Smooth muscle cell (in vitro differentiated cells): ENCODE data around the gene TSC22D1. TPM values are rescaled to one million over a fixed set of nuclear protein-coding genes. Genes with fewer than 3 reads are reported as not detected.

Experiments used
- DNase-seq: peaks from one replicate; lab custom pipeline; 2025; ENCODE audit not compliant: unreplicated experiment; lab: John Stamatoyannopoulos, UW
- H2AFZ ChIP-seq: fragments of 200-600 bp; sonication (generic); 2 replicates; pipeline ENCODE4 v1.6.0; 2016; ENCODE audit warnings: antibody characterized with exemption, low read depth, mild to moderate bottlenecking
- H3F3A ChIP-seq: fragments of 200-600 bp; sonication (generic); 2 replicates; pipeline ENCODE4 v1.6.0; 2017; ENCODE audit warnings: antibody characterized with exemption, low read depth
- H3K27ac ChIP-seq: fragments of 200-600 bp; sonication (generic); 2 replicates; pipeline ENCODE4 v1.5.1; 2016; ENCODE audit warnings: low read depth, mild to moderate bottlenecking
- H3K27me3 ChIP-seq: fragments of 200-600 bp; sonication (generic); 2 replicates; pipeline ENCODE4 v1.6.1; 2016; ENCODE audit warnings: low read depth, mild to moderate bottlenecking
- H3K36me3 ChIP-seq: fragments of 200-600 bp; sonication (generic); 2 replicates; pipeline ENCODE4 v1.5.1; 2016; ENCODE audit warnings: low read depth
- H3K4me1 ChIP-seq: fragments of 200-600 bp; sonication (generic); 2 replicates; pipeline ENCODE4 v1.5.1; 2016; ENCODE audit warnings: low read depth
- H3K4me2 ChIP-seq: fragments of 200-600 bp; sonication (generic); 2 replicates; pipeline ENCODE4 v1.6.0; 2016; ENCODE audit warnings: mild to moderate bottlenecking
- H3K4me3 ChIP-seq: fragments of 200-600 bp; sonication (generic); 2 replicates; pipeline ENCODE4 v1.5.1; 2016; ENCODE audit warnings: mild to moderate bottlenecking
- H3K79me2 ChIP-seq: fragments of 200-600 bp; sonication (generic); 2 replicates; pipeline ENCODE4 v1.6.0; 2016; ENCODE audit warnings: low read depth, mild to moderate bottlenecking
- H3K9ac ChIP-seq: fragments of 200-600 bp; sonication (generic); 2 replicates; pipeline ENCODE4 v1.6.0; 2016; ENCODE audit warnings: low read depth
- H3K9me3 ChIP-seq: fragments of 200-600 bp; sonication (generic); replicated peaks from 2 replicates; pipeline ENCODE4 v1.5.1; 2016; ENCODE audit warnings: low read depth
- H4K20me1 ChIP-seq: fragments of 200-600 bp; sonication (generic); 2 replicates; pipeline ENCODE4 v1.6.0; 2016; ENCODE audit warnings: low read depth
- CTCF ChIP-seq: fragments of 200-600 bp; sonication (generic); IDR thresholded peaks from 2 replicates; pipeline ENCODE4 v1.5.1; 2017; ENCODE audit warnings: borderline replicate concordance, mild to moderate bottlenecking, antibody characterized with exemption; ENCODE audit not compliant: insufficient read depth, poor library complexity, severe bottlenecking
- WGBS: methylation state at CpG from one replicate; pipeline ENCODE4 v1.1.7; 2016; ENCODE audit warnings: low lambda C conversion rate; 5-methylcytosine and 5-hydroxymethylcytosine counted together
- polyA plus RNA-seq: library from polyadenylated mRNA; unstranded; fragments of >200 nt; fragmentation: Nextera tagmentation; extraction: Ambion mirVana; gene quantifications from 2 replicates; pipeline ENCODE4 v1.2.1, GENCODE V29; 2016
- total RNA-seq: library from RNA; depleted of rRNA; stranded (reverse); fragments of >200 nt; gene quantifications from 2 replicates; pipeline ENCODE4 v1.2.3, GENCODE V29; 2014

The TSC22D1 gene
- total and polyA plus RNA-seq, 2 experiments from 2014 or later, result 117 to 159 TPM

DNA sequence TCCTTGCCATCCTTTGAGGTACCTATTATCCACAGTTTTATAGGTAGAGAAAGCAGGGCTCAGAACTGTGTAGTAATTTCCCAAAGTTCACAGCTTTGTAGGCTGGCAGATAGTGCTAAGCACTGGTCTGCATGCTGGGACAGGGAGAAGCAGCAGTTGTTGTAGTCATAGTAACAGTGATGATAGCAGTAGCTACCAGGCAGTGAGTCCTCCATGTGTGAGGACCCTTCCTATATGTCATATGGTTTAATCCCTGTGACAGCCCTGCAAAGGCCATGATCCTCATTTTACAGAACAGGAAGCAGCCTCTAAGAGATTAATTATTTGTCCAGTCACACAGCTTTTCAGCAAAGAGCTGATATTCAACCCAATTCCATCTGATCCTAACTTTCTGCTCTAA lies 181.5 kb downstream of the TSC22D1 start:
- Histone ChIP-seq H3K9ac (no peak overlapping the region), H3K4me1 (peaks cover 30% of the 10 kb centered on the region), H3F3A (peaks cover 23% of the 10 kb centered on the region), H3K79me2 (no peaks in the 10 kb centered on the region), H3K36me3 (no peaks in the 10 kb centered on the region), H3K9me3 (no peaks in the 10 kb centered on the region), H3K4me3 (no peak overlapping the region), H3K27ac (peak overlapping the region; percentile 45), H3K4me2 (peak overlapping the region; percentile 29), H2AFZ (no peak overlapping the region), H3K27me3 (no peaks in the 10 kb centered on the region), H4K20me1 (no peaks in the 10 kb centered on the region)
- no peak for DNase-seq
- no peak for TF ChIP-seq CTCF

GRCh38 chr13:44393391-44393790 lies 182.7 kb downstream of the TSC22D1 start:
- Histone ChIP-seq H3K4me3 (no peak overlapping the region), H3K79me2 (no peaks in the 10 kb centered on the region), H3F3A (peaks cover 25% of the 10 kb centered on the region), H3K36me3 (no peaks in the 10 kb centered on the region), H3K27me3 (no peaks in the 10 kb centered on the region), H3K9me3 (no peaks in the 10 kb centered on the region), H2AFZ (no peak overlapping the region), H4K20me1 (no peaks in the 10 kb centered on the region), H3K4me1 (peaks cover 35% of the 10 kb centered on the region), H3K27ac (no peak overlapping the region), H3K4me2 (no peak overlapping the region), H3K9ac (no peak overlapping the region)
- no peak for TF ChIP-seq CTCF
- 81% methylated on average over 8 of the region's 8 CpGs for WGBS
- no peak for DNase-seq

DNA sequence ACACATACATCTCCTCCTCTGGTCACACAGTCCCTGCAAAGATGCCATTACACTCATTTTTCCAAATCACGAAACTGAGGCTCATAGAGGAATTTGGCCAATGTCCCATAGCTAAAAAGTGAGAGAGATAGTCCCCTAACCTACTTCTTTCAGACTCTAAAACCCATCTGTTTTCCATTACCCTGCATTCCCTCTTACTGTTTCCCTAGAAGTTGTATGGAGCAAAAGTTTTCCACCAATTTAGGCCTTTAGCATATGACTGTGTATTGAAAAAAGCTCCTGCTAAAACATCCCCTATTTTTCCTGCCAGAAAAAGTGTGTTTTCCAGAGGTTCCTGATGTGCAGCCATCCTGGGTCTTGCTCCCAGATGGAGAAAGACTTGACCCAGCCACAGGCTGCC lies 186.3 kb downstream of the TSC22D1 start:
- Histone ChIP-seq H3K9ac (no peak overlapping the region), H4K20me1 (no peaks in the 10 kb centered on the region), H3K4me3 (no peak overlapping the region), H2AFZ (no peak overlapping the region), H3K79me2 (no peaks in the 10 kb centered on the region), H3F3A (peaks cover 17% of the 10 kb centered on the region), H3K9me3 (no peaks in the 10 kb centered on the region), H3K36me3 (no peaks in the 10 kb centered on the region), H3K4me1 (peaks cover 30% of the 10 kb centered on the region), H3K27ac (no peak overlapping the region), H3K27me3 (no peaks in the 10 kb centered on the region), H3K4me2 (no peak overlapping the region)
- 71% methylated on average over 1 of the region's 1 CpG for WGBS
- DNase-seq, result no peak
- no peak for TF ChIP-seq CTCF

- H3K4me1 ChIP-seq, result peaks cover 30% of the 10 kb centered on the region
- no peak overlapping the region for H3K4me3 ChIP-seq
- H3K79me2 ChIP-seq, result no peaks in the 10 kb centered on the region
- H4K20me1 ChIP-seq, result no peaks in the 10 kb centered on the region
- H3K9ac ChIP-seq, result no peak overlapping the region
- 77% methylated on average over 4 of the region's 4 CpGs for WGBS
- TF ChIP-seq CTCF, result no peak
- H3K4me2 ChIP-seq, result no peak overlapping the region
- peaks cover 17% of the 10 kb centered on the region for H3F3A ChIP-seq
- H3K9me3 ChIP-seq, result no peaks in the 10 kb centered on the region
- H2AFZ ChIP-seq, result no peak overlapping the region
- no peaks in the 10 kb centered on the region for H3K36me3 ChIP-seq
- H3K27me3 ChIP-seq, result no peaks in the 10 kb centered on the region
- no peak overlapping the region for H3K27ac ChIP-seq
- no peak for DNase-seq
Observed at GRCh38 chr13:44389060-44389666, 187.0 kb downstream of the TSC22D1 start.
